GM19240 (cell line): ENCODE results near the gene CETP.
"Not testable (repeated sequence)": the region's sequence is repeated elsewhere in the genome, so short reads cannot be mapped to it uniquely, and the experiment has no call there.

Experiments
- DNase-seq: peaks from one replicate; pipeline ENCODE4 v3.0.0; 2011; ENCODE audit warnings: low spot score; ENCODE audit not compliant: insufficient read length

CETP gene

GRCh38 chr16:56933828-56934598 is 27.7 kb upstream of the CETP start:
- DNase-seq = no peak

GRCh38 chr16:56934599-56935145 is 27.1 kb upstream of the CETP start:
- DNase-seq = not testable (repeated sequence)

GRCh38 chr16:56935201-56935600 is 26.5 kb upstream of the CETP start:
- DNase-seq = no peak

DNA sequence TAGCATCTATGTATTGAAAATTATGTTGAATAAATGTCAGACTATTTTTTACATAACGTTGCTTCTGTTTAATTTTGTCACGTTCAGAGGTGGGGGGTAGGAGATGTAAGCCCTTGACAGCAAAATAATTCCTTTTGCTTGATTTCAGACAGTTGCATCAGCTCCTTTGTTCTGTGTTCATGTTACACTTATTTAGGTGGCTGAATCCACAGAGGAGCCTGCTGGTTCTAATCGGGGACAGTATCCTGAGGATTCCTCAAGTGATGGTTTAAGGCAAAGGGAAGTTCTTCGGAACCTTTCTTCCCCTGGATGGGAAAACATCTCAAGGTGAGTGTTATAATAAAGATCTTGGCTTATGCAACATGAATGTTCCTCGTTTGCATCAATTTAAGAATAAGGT is 25.3 kb upstream of the CETP start:
- no peak for DNase-seq

GRCh38 chr16:56936950-56937349 is 24.8 kb upstream of the CETP start:
- DNase-seq = no peak

DNA sequence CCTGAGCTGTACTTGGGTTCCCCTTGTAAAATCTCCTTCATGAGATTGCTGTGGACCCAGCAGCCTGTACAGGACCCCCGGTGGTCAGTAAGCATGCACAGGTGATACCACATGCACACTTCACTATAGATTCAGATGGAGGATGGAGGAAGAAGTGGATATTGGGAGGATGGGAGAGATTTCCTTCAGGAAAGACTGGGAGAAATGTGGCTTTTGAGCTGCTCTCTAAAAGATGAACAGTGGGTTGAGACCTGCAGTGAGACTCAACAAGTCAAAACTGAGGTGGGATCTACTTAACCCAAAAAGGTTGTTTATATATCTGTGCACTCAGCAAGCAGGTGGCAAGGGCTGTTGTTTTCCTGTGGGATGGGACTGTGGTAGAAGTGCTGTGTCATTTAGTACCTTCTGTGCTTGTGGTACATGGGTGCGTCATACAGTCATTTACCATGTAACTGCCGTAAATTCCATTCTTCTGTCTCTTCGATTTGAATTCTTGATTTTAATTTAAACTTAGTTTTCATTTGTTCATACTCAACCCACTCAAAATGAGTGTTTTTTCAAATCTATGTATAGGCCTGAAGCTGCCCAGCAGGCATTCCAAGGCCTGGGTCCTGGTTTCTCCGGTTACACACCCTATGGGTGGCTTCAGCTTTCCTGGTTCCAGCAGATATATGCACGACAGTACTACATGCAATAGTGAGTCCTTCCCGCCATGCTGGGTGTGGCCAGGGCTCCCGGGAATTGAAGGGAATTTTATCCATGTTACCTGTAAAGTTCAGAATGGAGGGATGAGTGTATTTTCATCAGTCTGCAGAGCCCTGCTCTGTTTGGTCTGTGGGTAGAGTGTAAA is 22.9 kb upstream of the CETP start:
- DNase-seq = no peak

DNA sequence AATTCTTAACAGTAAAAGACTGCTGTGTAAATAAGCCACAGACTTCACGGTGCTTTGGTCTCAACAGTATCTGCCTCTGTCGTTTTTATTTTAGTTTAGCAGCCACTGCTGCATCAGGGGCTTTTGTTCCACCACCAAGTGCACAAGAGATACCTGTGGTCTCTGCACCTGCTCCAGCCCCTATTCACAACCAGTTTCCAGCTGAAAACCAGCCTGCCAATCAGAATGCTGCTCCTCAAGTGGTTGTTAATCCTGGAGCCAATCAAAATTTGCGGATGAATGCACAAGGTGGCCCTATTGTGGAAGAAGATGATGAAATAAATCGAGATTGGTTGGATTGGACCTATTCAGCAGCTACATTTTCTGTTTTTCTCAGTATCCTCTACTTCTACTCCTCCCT is 21.9 kb upstream of the CETP start:
- no peak for DNase-seq

- no peak for DNase-seq
Measured at GRCh38 chr16:56941092-56941491, 20.7 kb upstream of the CETP start.

DNA sequence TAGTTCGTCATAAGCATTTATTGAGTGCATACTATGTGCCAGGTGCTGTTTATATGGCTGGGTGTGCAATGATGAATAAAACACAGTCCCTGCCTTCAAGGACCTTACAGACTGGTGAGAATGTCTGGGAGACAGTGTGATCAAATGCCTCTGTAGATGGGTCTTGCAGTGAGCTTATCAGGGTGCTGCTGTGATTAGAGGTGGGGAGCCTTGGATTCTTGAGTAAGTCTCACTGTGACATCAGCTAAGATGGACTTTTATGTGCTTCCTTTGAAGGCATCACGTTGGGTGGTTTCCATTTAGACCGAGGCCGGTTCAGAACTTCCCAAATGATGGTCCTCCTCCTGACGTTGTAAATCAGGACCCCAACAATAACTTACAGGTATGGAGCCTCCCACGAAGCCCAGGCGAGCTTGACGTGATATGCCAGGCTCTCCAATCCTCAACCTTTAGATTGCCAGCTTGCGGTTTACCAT is 19.9 kb upstream of the CETP start:
- no peak for DNase-seq

- no peak for DNase-seq
Measured at GRCh38 chr16:56943761-56944375, 17.9 kb upstream of the CETP start.

DNA sequence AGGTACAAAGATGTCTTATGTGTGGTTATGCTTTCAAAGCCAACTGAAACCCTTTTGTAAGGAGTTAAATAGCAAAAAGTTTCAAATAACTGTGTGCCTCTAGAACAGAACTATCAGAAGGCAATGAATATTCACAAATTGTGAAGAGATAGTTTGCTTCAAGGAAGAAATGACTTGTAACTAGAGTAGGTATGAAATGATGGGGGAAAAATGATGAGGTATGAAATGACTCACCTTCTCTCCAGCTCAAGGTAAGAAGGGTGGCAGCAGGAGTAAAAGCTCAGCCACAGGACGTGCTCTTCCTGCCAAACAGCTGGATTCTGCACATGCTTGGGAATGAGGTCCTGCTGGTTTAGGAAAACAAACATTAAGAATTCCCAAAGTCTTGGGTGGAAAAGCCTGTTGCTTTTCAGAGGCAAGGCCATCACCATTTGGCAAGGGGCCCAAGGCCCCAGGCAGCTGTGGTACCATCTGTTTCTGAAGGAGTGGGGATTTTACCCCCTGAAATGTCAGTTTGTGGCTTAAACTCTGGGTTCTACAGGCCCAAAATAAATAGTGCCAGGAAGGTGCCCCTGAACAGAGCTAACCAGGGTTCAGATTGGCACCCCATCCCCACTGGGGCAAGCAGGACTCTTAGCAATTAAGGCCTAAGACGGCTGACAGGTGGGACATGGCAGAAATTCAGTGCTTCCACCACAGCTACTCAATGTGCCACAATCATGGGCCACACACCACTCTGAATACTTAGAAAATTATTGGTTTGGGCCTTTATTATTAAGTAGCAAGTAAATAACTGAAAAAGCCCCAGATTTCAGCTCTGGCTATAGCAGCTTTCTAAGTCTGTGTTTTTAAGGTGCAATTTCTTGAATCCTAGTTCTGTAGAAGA is 16.6 kb upstream of the CETP start:
- DNase-seq = no peak

DNA sequence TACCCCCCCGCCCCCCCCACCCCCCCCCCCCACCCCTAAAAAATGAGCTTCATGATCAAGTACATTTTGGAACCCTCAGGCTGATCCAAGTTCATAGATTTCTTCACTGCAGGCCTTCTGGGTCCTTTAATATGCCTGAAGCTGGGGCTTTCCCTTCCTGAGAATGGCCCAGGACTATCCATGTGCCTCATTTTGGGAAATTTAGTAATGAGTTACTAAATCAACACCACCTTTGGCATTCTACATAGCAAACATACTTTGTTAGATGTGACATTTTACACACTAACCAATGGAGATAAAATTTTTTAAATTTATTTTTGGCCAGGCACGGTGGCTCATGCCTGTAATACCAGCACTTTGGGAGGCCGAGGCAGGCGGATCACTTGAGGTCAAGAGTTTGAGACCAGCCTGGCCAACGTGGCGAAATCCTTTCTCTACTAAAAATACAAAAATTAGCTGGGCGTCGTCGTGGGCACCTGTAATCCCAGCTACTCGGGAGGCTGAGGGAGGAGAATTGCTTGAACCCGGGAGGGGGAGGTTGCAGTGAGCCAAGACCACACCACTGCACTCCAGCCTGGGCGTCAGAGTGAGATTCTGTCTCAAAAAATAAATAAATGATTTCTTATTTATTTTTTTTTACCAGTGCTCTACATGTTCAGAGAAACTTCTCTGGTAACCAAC is 15.8 kb upstream of the CETP start:
- DNase-seq = no peak

- DNase-seq = no peak
Measured at GRCh38 chr16:56946767-56947603, 14.8 kb upstream of the CETP start.

DNA sequence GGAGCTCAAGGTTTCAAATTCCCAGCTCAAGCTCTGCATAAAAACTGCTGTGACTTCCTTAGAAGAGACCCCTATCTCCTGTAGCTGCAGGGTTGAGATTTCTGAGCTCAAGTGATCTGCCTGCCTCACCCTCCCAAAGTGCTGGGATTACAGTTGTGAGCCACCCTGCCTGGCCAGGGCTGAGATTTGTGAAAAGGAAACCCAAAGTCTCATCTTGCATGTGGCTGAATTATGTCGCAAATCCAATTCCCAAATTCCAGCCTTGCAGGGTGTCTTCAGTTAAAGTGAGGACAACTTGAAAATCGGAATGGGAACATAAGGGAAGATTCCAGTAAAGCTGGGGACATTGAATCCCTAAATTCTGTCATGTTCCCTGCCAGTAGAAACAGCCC is 14.2 kb upstream of the CETP start:
- no peak for DNase-seq

- no peak for DNase-seq
Measured at GRCh38 chr16:56948234-56948633, 13.5 kb upstream of the CETP start.

GRCh38 chr16:56950051-56950450 is 11.7 kb upstream of the CETP start:
- DNase-seq = no peak

DNA sequence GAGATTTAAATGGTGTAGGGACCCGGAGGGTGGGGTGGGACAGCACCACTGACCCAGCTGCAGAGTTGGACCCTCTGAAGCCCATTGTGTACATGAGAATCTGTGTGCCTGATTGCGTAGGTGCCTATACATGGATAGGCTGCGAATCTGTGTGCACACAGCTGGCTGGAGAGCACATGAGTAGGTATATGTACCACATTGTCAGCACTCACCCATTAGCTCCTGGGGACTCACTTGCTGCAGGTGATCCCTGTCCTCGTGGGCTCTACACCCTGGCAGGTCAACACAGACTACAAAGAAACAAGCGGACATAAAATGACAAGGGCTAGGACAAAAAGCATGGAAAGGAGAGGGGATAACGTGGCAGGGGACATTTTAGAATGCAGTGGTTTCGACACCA is 11.3 kb upstream of the CETP start:
- DNase-seq = no peak

DNA sequence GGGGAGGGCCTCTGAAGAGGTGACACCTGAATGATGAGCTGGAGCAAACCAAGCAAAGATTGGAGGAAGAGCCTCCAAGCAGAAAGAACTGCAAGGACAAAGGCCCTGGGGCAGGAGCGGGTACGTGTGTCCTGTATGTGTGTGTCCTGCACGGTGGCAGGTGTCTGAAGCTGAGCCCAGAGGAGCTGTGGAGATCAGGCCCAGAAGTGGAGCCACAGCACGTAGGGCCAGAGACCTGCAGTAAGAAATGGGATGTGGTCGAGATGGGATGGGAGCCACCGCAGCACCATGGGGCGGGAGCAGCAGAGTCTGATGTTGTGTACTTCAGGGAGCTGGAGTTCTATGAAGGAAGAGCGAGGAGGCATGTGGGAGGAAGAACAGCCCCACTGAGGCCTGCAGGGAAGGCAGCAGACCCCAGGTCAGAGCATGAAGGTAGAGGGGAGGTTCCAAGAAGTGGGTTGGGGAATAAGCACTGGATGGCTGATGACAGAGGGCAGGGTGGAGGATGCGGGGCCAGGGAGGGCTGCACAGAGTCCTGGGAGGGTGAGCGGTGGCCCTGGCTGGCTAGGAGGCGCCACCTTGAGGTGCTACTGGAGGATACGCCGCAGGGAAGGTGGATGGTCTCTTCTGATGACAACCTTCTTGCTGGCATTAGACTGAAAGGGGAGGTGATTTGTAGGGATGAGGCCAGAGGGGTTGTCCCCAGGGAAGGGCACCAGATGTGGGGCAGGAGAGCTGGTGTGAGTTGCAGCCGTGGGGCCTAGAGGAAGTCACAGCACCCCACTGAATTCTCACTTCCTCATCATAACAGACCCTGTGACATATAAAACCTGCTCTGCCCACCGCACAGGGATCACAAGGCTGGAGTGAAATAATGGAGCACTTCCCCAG is 10.6 kb upstream of the CETP start:
- DNase-seq = peak; percentile 39
